WI38 (cell line): ENCODE data around the gene NLRP6.
"Not testable (repeated sequence)": the region's sequence is repeated elsewhere in the genome, so short reads cannot be mapped to it uniquely, and the experiment has no call there.

Source experiments
- H3K4me3 ChIP-seq: 2 replicates; pipeline ENCODE4 v1.5.1; 2011; ENCODE audit warnings: low read depth, mild to moderate bottlenecking, control low read depth, low read length
- CTCF ChIP-seq: IDR thresholded peaks from 2 replicates; pipeline ENCODE4 v1.5.1; 2012; ENCODE audit warnings: low read depth, mild to moderate bottlenecking, control low read depth, low read length

NLRP6 gene

GRCh38 chr11:256952-257737 is 21.1 kb upstream of the NLRP6 start:
- no peak for TF ChIP-seq CTCF

GRCh38 chr11:257766-258493 is 20.3 kb upstream of the NLRP6 start:
- no peak for TF ChIP-seq CTCF
- H3K4me3 ChIP-seq = no peak overlapping the region

More at GRCh38 chr11:256952-257737, 21.1 kb upstream of the NLRP6 start:
- H3K4me3 ChIP-seq = no peak overlapping the region

- TF ChIP-seq CTCF = no peak
- H3K4me3 ChIP-seq = no peak overlapping the region
Measured at GRCh38 chr11:259413-259812, 18.8 kb upstream of the NLRP6 start.

- H3K4me3 ChIP-seq = no peak overlapping the region
- TF ChIP-seq CTCF = no peak
Measured at GRCh38 chr11:261624-262023, 16.6 kb upstream of the NLRP6 start.

- TF ChIP-seq CTCF = no peak
- H3K4me3 ChIP-seq = no peak overlapping the region
Measured at GRCh38 chr11:266676-267439, 11.3 kb upstream of the NLRP6 start.

- H3K4me3 ChIP-seq = no peak overlapping the region
- TF ChIP-seq CTCF = no peak
Measured at GRCh38 chr11:267491-267994, 10.7 kb upstream of the NLRP6 start.

GRCh38 chr11:268716-269145 is 9.5 kb upstream of the NLRP6 start:
- not testable (repeated sequence) for H3K4me3 ChIP-seq
